GM19240 (cell line): Measurements from ENCODE around the gene MORF4L1.
"Not testable (repeated sequence)": the region's sequence is repeated elsewhere in the genome, so short reads cannot be mapped to it uniquely, and the experiment has no call there.

ENCODE experiments used
- DNase-seq: peaks from one replicate; pipeline ENCODE4 v3.0.0; 2011; ENCODE audit warnings: low spot score; ENCODE audit not compliant: insufficient read length

Gene MORF4L1

DNA sequence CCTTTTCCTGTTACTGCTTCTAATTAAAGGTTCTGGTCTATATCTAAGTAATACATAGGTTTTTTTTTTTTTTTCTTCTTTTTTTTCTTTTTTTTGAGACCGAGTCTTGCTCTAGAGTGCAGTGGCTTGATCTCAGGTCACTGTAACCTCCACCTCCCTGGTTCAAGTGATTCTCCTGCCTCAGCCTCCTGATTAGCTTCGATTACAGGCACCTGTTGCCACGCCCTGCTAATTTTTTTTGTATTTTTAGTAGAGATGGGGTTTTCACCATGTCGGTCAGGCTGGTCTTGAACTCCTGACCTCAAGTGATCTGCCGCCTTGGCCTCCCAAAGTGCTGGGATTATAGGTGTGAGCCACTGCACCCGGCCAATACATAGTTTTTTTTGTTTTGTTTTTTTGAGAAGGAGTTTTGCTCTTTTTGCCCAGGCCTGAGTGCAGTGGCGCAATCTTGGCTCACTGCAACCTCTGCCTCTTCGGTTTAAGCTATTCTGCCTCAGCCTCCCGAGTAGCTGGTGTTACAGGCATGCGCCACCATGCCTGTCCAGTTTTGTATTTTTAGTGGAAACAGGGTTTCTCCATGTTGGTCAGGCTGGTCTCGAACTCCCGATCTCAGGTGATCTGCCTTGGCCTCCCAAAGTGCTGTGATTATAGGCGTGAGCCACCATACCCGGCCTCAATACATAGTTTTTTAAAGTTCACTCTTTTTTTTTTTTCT, 28.3 kb downstream of the MORF4L1 start:
- not testable (repeated sequence) for DNase-seq

DNA sequence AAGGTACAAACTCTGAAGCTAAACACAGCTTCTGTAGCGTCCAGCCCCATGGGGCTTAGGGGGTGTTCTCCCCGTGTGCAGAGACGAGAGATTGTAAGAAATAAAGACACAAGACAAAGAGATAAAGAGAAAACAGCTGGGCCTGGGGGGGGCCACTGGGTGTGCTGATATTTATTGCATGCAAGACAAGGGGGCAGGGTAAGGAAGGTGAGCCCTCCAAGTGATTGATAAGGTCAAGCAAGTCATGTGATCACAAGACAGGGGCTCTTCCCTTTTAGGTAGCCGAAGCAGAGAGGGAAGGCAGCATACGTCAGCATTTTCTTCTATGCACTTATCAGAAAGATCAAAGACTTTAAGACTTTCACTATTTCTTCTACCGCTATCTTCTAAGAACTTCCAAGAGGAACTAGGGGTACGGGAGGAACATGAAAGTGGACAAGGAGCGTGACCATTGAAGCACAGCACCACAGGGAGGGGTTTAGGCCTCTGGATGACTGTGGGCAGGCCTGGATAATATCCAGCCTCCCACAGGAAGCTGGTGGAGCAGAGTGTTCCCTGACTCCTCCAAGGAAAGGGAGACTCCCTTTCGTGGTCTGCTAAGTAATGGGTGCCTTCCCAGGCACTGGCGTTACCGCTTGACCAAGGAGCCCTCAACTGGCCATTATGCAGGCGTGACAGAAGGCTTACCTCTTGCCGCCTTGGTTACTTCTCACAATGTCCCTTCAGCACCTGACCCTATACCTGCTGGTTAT, 29.8 kb downstream of the MORF4L1 start:
- not testable (repeated sequence) for DNase-seq

DNA sequence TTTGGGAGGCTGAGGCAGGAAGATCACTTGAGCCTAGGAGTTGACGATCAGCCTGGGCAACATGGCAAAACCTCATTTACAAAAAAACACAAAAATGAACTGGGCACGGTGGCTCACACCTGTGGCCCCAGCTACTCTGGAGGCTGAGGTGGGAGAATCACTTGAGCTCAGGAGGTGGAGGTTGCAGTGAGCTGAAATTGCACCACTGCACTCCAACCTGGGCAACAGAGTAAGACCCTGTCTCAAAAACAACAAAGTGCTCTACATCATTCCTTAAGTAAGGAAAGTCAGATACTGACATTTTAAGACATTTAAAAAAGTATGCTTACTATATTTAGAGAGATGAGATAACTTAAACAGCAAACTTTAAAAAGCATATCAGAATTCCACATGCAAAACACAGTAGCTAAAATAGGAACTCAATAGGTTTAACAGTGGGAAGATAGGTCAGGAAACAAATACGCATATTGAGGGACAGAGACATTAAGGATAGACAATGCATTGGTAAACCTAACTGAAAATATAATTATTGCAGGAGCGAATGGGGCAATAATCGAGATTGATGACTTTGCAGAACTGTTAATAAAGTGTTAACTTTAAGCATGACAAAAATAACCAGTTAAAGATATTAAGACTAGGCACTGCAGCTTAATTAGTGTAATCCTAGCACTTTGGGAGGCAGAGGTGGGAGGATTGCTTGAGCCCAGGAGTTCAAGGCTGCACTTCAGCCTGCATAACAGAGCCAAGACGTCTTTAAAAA, 32.1 kb downstream of the MORF4L1 start:
- no peak for DNase-seq

DNA sequence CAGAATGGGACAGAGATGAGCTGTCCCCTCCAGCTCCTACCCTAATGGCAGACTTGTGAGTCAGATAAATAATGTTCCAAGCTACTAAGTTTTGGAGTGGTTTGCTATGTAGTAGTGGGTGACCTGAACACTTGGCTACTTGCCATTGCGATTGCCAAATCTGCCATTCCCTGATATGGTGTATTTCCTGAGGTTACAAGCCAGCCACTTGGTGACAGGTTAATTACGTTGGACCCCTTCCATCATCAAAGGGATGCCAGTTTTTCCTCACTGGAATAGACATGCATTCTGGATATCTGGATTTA, 33.6 kb downstream of the MORF4L1 start:
- DNase-seq, result no peak

DNA sequence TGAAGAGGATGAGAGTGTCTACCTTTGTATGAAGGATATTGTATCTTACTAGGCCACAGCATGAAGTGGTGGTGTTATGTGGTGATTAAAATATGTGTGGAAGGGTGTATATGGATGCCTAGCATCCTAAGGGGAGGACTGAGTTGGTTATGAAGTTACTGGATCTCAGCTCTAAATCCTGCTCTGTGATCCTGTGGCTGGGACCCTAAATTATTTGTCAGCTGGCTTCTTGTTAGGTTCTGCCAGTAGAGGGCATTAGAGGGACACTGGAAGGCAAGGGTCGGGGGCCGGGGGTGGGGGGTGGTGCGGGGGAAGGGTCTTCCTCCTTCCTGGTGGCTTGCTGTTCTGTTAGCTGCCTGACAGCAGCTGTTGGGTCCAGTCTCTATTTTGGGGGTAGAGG, 34.9 kb downstream of the MORF4L1 start:
- no peak for DNase-seq

DNA sequence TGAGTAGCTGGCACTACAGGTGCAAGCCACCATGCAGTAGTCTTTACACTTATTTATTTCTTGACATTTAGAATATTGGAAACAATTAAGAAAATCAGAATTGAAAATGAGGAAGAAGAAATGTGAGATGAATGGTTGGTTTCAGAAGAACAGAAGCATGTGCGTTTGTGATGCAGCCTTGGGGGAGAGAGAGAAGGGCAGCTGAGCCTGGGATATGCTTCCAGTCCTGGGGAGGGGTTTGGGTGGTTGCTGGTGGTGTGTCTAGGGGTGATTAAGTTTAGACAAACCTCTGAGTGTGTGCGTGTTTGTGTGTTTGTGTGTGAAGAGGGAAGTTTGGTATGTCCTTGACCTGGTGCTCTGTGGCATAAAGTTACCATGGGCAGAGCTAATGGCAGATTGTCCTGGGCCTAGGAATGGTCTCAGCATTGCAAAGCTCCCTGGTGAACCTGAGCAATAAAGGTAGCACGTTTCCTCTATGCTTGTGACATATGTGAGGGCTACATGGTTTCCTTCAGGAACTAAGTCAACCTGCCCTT, 36.5 kb downstream of the MORF4L1 start:
- no peak for DNase-seq

DNA sequence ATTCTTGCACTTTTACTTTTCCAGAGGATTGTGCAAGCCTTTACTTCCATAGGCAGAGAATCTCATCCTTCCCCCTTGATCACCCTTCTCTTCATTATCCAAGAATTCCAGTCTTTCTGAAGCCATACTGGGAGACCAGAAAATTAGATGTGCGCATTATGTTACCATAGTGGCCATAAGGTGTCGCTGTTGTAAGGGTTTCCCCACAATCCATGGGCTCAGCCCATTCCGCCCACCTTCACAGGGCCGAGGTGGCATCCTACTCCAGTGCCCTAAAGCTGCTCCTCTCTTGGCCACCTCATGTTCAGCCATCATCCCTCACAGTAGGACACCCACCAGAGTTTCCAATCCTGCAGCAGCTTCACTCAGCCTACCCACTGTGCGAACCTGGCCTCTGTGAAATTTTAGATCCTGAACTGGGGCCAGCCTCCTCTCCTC, 37.1 kb downstream of the MORF4L1 start:
- DNase-seq, result no peak

DNA sequence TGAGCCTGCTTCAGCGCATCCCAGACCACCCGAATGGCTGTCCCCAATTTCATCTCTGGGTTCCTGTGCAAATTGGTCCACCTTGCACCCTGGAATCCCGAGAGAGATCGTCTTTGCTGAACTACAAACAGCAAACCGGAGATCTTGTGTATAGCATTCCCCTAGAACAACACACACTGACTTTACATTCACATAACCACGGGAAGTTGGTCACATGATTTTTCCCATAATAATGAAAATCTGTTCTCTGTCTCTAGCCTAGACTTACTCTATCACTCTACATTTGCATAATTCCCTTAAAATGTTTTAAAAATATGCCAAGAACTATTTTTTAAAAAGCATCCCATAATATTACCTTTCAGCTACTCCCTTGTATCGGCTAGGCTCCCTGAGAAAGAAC, 37.6 kb downstream of the MORF4L1 start:
- no peak for DNase-seq

DNA sequence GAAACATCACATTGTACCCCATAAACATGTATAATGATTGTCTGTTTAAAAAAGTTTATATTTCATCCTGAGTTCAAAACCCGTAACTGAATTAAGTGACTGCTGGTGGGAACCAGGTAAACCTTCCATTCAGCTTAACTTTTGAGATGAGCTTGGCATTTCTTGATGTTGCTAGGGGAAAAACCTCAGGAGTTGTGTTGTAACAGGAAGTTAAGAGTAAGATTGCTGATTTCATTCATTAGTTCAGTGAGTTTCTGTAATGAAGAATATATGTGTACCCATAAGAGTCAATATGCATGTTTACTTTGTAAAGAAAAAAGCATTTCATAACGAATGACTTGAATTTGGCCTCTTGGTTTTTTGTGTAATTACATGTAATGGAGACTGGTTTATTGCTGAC, 39.6 kb downstream of the MORF4L1 start:
- no peak for DNase-seq

DNA sequence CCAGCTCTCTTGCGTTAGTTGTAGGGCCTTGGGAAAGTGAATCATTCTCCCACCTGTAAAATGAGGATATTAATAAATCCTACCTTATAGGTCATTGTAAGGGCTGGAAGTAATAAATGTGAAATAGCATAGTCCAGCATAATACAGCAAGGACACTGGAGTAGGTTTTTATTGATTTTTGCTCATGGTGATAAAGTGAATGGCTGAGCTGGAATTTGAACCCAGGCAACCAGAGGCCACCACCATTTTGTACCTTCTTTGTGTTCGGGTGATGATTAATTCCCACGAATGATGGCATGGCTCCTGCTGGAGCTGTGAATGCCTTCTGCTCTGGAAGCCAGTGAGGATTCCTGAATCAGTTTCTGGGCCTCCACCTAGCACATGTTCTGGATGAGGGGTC, 40.3 kb downstream of the MORF4L1 start:
- DNase-seq, result no peak

DNA sequence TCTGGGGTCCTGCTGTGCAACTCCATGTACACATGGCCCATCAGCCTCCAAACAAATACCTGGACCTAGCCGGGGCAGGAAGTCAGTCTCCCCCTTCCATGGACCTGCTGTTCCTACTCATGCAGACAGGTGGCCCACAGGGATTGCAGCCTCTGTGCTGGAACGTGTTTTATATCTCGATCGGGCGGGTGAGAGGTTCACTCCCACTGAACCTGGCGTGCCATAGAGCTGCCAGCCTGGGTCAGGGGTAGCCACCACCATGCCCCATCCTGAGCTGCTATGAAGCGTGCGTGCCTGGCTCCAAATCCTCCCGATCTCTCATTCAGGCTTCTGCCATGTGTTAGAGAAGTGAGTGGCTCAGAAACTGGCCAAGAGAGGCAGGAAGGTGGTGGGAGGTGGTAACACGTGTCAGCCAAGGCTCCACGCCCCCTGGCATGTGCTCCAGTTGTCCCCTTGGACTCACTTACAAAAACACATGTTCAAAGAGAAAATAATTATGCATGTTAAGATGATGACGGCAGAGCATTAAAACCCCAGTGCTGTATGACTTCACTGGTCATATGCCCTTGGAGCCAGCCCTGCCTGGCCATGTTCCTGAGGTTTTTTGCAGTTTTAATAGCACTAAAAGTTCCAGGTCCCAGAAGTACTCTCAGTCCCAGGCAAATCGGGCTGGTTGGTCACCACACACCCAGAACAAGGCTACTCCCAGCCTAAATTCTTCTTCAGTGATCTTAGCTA, 41.5 kb downstream of the MORF4L1 start:
- DNase-seq, result no peak

DNA sequence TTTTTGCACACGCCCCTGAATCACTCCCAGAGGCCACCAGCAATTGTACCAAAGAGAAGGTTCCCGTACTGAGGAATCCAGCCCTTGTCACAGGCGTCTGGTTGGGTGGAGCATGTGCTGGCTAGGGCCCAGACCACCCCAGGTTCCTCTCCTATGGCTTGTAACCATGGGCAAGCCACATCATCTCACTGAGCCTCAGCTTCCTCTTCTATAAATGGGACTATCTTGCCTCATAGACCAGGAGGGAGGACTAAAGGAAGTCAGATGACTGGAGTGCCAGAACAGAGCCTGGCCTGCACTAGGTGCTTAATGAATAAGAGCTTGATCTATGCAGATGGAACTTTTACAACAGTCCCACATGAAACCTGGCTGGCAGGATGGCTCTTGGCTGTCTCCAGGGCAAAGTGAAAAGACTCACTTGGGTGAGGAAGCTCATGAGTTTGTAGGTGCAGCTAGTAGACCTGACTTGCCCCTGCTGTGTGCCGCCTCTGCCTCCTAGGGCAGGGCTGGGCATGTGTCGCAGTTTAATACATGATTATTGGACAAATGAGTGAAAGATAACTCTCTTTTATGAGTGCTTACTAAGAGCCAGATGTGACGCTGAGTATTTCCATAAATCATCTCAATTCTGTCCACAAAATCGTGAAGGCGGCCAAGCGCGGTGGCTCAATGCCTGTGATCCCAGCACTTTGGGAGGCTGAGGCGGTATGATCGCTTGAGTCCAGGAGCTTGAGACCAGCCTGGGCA, 42.8 kb downstream of the MORF4L1 start:
- no peak for DNase-seq

DNA sequence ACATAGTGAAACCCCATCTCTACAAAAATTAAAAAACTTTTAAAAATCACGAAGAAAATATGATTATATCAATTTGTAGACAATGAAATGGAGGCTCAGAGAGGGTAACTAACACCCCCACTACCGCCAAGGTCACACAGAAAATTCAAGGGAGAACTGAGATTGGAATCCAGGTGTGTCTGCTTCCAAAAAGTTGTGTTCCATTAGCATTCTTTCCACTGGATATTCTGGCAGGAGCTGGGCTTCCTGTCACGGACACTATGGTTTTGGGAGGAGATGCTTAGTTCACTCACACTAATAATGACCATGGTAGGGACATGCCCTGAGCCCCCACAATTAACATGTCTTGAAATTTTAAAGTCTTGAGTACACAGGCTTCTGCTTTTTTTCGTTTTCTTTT, 43.4 kb downstream of the MORF4L1 start:
- no peak for DNase-seq

DNA sequence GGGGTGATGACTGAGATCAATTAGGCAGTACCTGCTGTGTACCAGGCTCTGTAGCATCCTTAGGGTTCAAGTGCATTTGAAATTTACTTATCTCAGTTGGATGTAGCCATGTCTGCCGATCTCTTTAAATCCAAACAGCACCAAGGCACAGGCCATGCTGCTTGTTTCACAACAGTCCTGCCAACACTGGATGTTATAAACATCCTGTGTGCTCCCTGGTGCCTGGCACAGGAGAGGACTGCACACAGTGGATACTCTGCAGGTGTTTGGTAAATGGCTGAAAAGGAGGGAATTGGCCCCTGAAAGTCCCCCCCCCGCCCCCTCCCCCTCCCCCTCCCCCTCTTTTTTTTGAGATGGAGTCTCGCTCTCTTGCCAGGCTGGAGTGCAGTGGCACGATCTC, 45.2 kb downstream of the MORF4L1 start:
- no peak for DNase-seq

DNA sequence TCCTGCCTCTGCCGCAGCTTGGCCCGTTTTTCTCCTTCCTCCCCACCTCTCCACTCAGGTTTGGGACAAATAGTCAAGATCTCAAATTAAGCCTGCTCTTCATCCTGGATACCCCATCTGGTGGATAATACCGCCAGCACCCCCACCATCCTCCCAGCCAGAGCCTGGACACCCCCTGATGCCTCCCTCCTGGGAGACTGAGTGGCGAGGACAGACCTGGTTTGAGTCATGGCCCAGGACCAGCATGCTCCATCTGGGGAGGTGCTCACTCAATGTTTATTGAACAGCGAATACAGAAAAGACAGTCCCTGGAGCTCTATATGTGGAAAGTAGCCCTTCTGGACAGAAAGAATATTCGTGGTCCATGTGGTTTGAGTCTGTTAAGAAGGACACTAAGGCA, 48.8 kb downstream of the MORF4L1 start:
- DNase-seq, result no peak

DNA sequence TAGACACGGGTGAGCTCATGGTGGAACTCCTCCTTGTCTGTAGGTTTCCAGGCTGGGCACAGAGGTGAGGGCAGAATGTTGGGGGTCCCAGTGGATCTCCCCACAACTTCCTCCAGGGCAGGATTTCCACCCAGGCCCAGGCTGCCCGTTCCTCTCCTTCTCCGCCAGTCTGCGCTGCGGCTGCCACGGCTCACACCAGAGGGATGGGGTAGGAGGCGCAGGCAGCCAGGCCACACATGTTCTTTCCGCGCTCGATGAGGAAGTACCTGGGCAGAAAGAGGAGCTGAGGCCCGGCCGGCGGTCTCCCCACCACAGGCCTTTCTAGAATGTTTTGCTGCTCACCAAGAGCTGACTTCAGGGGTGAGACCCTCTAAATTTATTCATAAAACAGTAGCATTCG, 49.2 kb downstream of the MORF4L1 start:
- no peak for DNase-seq

DNA sequence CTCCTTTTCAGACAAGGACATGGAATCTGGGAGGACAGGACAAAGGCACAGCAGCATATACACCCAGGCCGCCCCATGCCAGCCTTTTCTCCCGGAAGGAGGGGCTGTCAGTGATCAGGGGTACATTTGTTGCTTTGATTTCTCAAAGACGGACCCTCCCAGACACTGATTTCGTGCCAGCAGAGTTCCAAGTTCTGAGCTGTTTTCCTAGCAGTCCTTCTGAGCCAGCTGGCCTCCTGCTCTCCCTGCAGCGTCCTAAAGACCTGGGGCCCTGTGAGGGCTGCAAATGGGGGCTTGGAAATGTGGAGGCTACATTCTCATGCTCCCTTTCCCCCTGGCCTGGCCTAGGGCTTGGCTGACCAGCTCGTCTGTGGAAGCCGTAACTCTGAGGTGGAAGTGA, 49.8 kb downstream of the MORF4L1 start:
- no peak for DNase-seq

DNA sequence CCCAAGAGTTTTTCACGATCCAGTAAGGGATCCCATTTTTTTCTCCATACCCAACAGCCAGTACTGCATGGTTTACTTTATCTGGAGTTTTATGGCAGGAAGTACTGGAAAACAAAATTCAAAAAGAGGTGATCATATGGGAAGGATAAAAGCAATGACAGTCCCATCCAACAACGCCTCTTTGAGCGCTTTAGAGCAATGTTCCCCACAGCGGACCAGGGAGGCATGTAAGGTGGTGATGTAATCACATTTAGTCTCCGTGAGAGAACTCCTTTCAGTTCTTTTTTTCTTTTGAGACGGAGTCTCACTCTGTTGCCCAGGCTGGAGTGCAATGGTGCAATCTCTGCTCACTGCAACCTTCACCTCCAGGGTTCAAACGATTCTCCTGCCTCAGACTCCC, 50.3 kb downstream of the MORF4L1 start:
- no peak for DNase-seq

DNA sequence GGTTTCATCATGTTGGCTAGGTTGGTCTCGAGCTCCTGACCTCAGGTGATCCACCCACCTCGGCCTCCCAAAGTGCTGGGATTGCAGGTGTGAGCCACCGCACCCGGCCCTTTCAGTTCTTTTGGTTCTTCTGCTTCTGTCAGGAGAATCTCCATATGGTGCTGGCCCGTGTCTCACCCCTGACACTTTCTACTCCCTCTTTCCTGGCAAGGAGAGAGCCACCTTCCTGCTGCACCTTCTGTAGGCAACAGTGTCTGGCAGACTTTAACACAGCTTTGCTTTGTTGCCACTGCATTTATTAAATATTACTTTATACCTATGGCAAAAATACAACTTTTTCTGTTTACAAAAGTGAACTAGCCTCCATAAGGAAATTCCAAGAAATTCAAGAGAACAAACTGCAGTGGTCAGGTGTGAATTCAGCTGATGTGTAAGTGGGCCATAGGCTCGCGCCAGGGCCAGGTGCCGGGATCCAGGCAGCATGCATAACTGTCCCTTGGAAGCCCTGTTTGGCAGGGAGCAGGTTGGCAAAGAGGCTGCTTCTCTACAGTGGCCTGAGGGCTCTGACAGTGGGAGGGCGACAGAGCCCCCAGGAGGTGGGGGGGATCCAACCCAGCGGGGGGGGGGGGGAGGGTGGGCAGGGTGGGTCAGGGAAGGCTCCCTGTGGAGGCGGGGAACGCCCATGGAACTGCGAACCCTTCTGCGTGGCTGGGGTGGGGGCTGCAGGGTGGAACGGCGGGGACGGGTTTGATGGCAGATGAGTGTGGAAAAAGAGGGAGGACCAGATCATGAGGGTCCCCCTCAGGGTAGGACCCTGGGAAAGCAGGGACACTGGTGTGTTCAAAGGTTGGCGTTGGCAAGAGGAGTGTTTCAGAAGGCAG, 51.0 kb downstream of the MORF4L1 start:
- DNase-seq, result no peak

DNA sequence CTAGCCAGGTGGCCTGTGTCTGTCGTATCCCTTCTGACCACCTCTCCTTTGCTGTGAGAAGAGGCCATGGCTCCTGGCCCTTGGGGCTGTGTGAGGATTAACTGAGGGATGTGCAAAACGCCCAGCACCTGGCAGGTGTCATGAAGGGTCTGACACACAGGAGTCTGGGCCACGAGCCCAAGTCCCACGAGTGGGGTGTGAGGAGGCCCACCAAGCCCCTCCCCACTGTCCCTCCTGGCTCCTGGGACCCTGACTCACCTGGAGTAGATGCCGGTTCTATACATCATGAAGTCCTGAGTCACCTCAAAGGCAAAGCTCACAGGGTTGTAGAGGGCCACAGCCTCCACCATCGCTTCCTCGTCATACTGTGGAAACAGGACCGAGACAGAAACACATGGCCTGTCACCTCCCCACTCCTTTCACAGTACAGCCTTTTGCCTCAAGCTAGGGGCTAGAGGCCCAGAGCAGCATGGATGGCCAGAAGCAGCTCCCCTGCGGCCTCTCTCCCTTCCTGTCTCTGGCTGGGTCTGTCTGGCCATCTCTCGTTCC, 52.5 kb downstream of the MORF4L1 start:
- no peak for DNase-seq
